K562 (cell line): ENCODE measurements around the gene SPDYE4. TPM values are rescaled to one million over a fixed set of nuclear protein-coding genes. Genes with fewer than 3 reads are reported as not detected.

Experiments used
- ATAC-seq: fragments of 200-7000 bp; cut with Tn5 transposase; 3 replicates; pipeline ENCODE4 v1.9.1; 2020; ENCODE audit warnings: moderate library complexity
- BruUV-seq: library from RNA; stranded (reverse); fragments of 400-500 nt; replicated peaks from 2 replicates; lab custom pipeline; 2021; lab: Mats Ljungman, UMichigan
- CTCF ChIA-PET: fragments of 300-600 bp; formaldehyde crosslinking; extraction: SDS; loops from one replicate; lab custom pipeline; 2021; ENCODE audit warnings: low intra/inter-chr PET ratio; lab: Yijun Ruan, JAX
- POLR2A ChIA-PET: fragments of 300-600, 350-650 bp; sonication (Branson Sonifier 250); formaldehyde crosslinking; extraction: SDS; loops from one replicate; lab custom pipeline; 2021; ENCODE audit warnings: antibody characterized with exemption, inconsistent platforms; lab: Yijun Ruan, JAX
- DNase-seq, 4 experiments: peaks; one replicate each; pipeline versions ENCODE4 v3.0.0 to v3.0.0-alpha.2; 2011 to 2018; ENCODE audit warnings: low spot score in 3 of 4, mixed read lengths in 3 of 4; ENCODE audit errors: extremely low read depth in 1 of 4
- FAIRE-seq: peaks from 2 replicates; lab custom pipeline; 2011; peaks lifted over from hg19 to GRCh38; lab: Jason Lieb, UNC
- H2AFZ ChIP-seq: 2 replicates; pipeline ENCODE4 v1.6.0; 2011; ENCODE audit warnings: low read depth, low read length, control low read depth, inconsistent platforms
- H3K27ac ChIP-seq: fragments of 200-600 bp; 3 replicates; pipeline ENCODE4 v1.8.0; 2011; ENCODE audit warnings: low read depth, mild to moderate bottlenecking, control low read depth, inconsistent platforms, low read length, moderate library complexity, mixed read lengths; ENCODE audit errors: extremely low read depth
- H3K27me3 ChIP-seq, 2 experiments: fragments of 300-600 bp in 1 of 2; 2 replicates in 1 of 2; 3 replicates in 1 of 2; pipeline versions ENCODE4 v1.6.0 to v1.8.0; 2011; ENCODE audit warnings: inconsistent platforms in 2 of 2, low read length in 2 of 2, mild to moderate bottlenecking in 1 of 2, mixed read lengths in 1 of 2, moderate library complexity in 1 of 2; ENCODE audit not compliant: control insufficient read depth in 2 of 2, insufficient read depth in 2 of 2
- H3K36me3 ChIP-seq: fragments of 300-600 bp; 3 replicates; pipeline ENCODE4 v1.8.0; 2011; ENCODE audit warnings: mild to moderate bottlenecking, low read length, inconsistent platforms; ENCODE audit not compliant: control insufficient read depth, insufficient read depth
- H3K4me1 ChIP-seq, 2 experiments: fragments of 200-600 bp in 1 of 2; replicated peaks in 1 of 2; 2 replicates in 1 of 2; 3 replicates in 1 of 2; pipeline versions ENCODE4 v1.5.1 to v1.8.0; 2011; ENCODE audit warnings: inconsistent platforms in 2 of 2, low read length in 2 of 2, mild to moderate bottlenecking in 1 of 2, mixed read lengths in 1 of 2, moderate library complexity in 1 of 2; ENCODE audit not compliant: control insufficient read depth in 2 of 2, insufficient read depth in 2 of 2
- H3K4me2 ChIP-seq: 2 replicates; pipeline ENCODE4 v1.6.1; 2011; ENCODE audit warnings: low read length, control low read depth, inconsistent platforms, mixed read lengths; ENCODE audit not compliant: insufficient read depth
- H3K4me3 ChIP-seq: fragments of 200-600 bp; sonication (generic), shearing (Covaris generic); 2 replicates; pipeline ENCODE4 v1.5.1; 2016; ENCODE audit warnings: control low read depth, inconsistent platforms
- H3K79me2 ChIP-seq: fragments of 200-600 bp; 3 replicates; pipeline ENCODE4 v1.8.0; 2011; ENCODE audit warnings: low read length, inconsistent platforms; ENCODE audit not compliant: control insufficient read depth, insufficient read depth
- H3K9ac ChIP-seq, 2 experiments: 2 replicates each; pipeline versions ENCODE4 v1.6.0 to v1.6.1; 2011; ENCODE audit warnings: low read depth in 2 of 2, low read length in 2 of 2, control low read depth in 1 of 2, inconsistent platforms in 1 of 2, mild to moderate bottlenecking in 1 of 2, mixed read lengths in 1 of 2; ENCODE audit not compliant: insufficient read depth in 1 of 2
- H3K9me1 ChIP-seq: one replicate; pipeline ENCODE4 v1.6.0; 2011; ENCODE audit warnings: inconsistent platforms, mild to moderate bottlenecking, low read length, moderate library complexity; ENCODE audit not compliant: control insufficient read depth, insufficient read depth
- H3K9me3 ChIP-seq: replicated peaks from 2 replicates; pipeline ENCODE4 v1.5.1; 2011; ENCODE audit warnings: low read depth, low read length, inconsistent platforms; ENCODE audit not compliant: control insufficient read depth, insufficient read depth
- H4K20me1 ChIP-seq: replicated peaks from 2 replicates; pipeline ENCODE4 v1.6.1; 2011; ENCODE audit warnings: low read length, inconsistent platforms, mixed read lengths; ENCODE audit not compliant: control insufficient read depth, insufficient read depth
- CBX2 ChIP-seq: fragments of 200-600 bp; sonication (generic); IDR thresholded peaks from one replicate; pipeline ENCODE4 v1.6.1; 2012; ENCODE audit warnings: mild to moderate bottlenecking, low read length, inconsistent platforms; ENCODE audit not compliant: insufficient read depth, poor library complexity, severe bottlenecking
- CC2D1A ChIP-seq: fragments of 450-650 bp; IDR thresholded peaks from 2 replicates; pipeline ENCODE4 v1.6.1; 2017; ENCODE audit warnings: mild to moderate bottlenecking
- ETV6 ChIP-seq, 3 experiments: fragments of 150-350 bp in 1 of 3; sonication (generic) in 1 of 3; formaldehyde crosslinking in 1 of 3; IDR thresholded peaks; 2 replicates each; pipeline versions ENCODE4 v1.6.1 to v1.8.0; 2014 to 2022; ENCODE audit warnings: borderline replicate concordance in 2 of 3, low read depth in 2 of 3, antibody characterized with exemption in 1 of 3, low read length in 1 of 3, mild to moderate bottlenecking in 1 of 3, missing genetic modification reagents in 1 of 3
- IRF2 ChIP-seq: sonication (generic); formaldehyde crosslinking; IDR thresholded peaks from 2 replicates; pipeline ENCODE4 v1.8.1; 2022; ENCODE audit warnings: mild to moderate bottlenecking, missing genetic modification reagents
- MAFF ChIP-seq: IDR thresholded peaks from 2 replicates; pipeline ENCODE4 v1.6.1; 2012; ENCODE audit warnings: low read length, improper control_type of control experiment
- MCM3 ChIP-seq: fragments of 450-650 bp; IDR thresholded peaks from 2 replicates; pipeline ENCODE4 v1.6.1; 2016
- MTA1 ChIP-seq: fragments of 450-650 bp; IDR thresholded peaks from 2 replicates; pipeline ENCODE4 v1.6.1; 2017; ENCODE audit warnings: borderline replicate concordance
- PCBP2 ChIP-seq: fragments of 200-400 bp; formaldehyde crosslinking; IDR thresholded peaks from 2 replicates; pipeline ENCODE4 v1.6.1; 2018; ENCODE audit warnings: low read length, low read depth, mild to moderate bottlenecking, moderate library complexity; ENCODE audit not compliant: poor library complexity, severe bottlenecking
- PHF20 ChIP-seq: fragments of 450-650 bp; IDR thresholded peaks from 2 replicates; pipeline ENCODE4 v1.6.1; 2018; ENCODE audit not compliant: partially characterized antibody
- RFX5 ChIP-seq: IDR thresholded peaks from 2 replicates; pipeline ENCODE4 v1.6.1; 2011; ENCODE audit warnings: low read depth, mild to moderate bottlenecking, improper control_type of control experiment, low read length
- SLC30A9 ChIP-seq: fragments of 250-450 bp; sonication (Bioruptor Pico); IDR thresholded peaks from 2 replicates; pipeline ENCODE4 v1.8.0; 2022; ENCODE audit warnings: mild to moderate bottlenecking, moderate library complexity
- YBX1 ChIP-seq: fragments of 450-650 bp; IDR thresholded peaks from 2 replicates; pipeline ENCODE4 v1.7.1; 2016; ENCODE audit warnings: mild to moderate bottlenecking
- ZNF696 ChIP-seq: fragments of 250-450 bp; sonication (Bioruptor Pico); conservative IDR thresholded peaks from 2 replicates; pipeline ENCODE4 v1.4.0; 2020; ENCODE audit warnings: mild to moderate bottlenecking, moderate library complexity
- WGBS: fragments of 100-300 bp; shearing (Covaris generic); methylation state at CpG from one replicate; pipeline ENCODE4 v1.1.6; 2016; ENCODE audit warnings: low coverage, mixed read lengths; ENCODE audit not compliant: insufficient coverage; ENCODE audit errors: missing lambda C conversion rate; 5-methylcytosine and 5-hydroxymethylcytosine counted together
- in situ Hi-C: fragments of 300-500 bp; cut with MboI; formaldehyde crosslinking; loops from 4 replicates; pipeline ENCODE4 v1.15.0; 2018; ENCODE audit warnings: inconsistent platforms, mixed read lengths
- intact Hi-C: fragments of 100-400 bp; cut with micrococcal nuclease; formaldehyde crosslinking; loops from 2 replicates; pipeline ENCODE4 v1.14.2; 2022
- polyA plus RNA-seq, 8 experiments: library from polyadenylated mRNA; depleted of rRNA in 4 of 8; stranded (reverse) in 5 of 8; unstranded in 3 of 8; fragments of >200 nt; fragmentation: Nextera tagmentation in 2 of 8; fragmentation: Illumina TruSeq in 1 of 8; extraction: Ambion mirVana in 2 of 8; extraction: Trizol in 1 of 8; gene quantifications; 2 replicates each; pipeline versions ENCODE4 v1.2.1 to v1.2.3, GENCODE V29; 2011 to 2014; ENCODE audit warnings: inconsistent platforms in 1 of 8, missing spikeins in 1 of 8
- total RNA-seq, 7 experiments: library from RNA; depleted of rRNA in 6 of 7; stranded (reverse); fragments of >200 nt in 6 of 7; fragmentation: Illumina TruSeq in 2 of 7; extraction: Trizol in 2 of 7; gene quantifications; 2 replicates each; pipeline versions ENCODE4 v1.2.1 to v1.2.3, GENCODE V29; 2011 to 2021; ENCODE audit warnings: low replicate concordance in 1 of 7
- TF ChIP-seq, protein P1 (sequence below): IDR thresholded peaks from 2 replicates; pipeline ENCODE4 v1.6.1; 2011; ENCODE audit warnings: borderline replicate concordance, low read depth, mild to moderate bottlenecking, moderate library complexity, low read length; ENCODE audit not compliant: insufficient read depth, poor library complexity, severe bottlenecking
- TF ChIP-seq, protein P2 (sequence below): fragments of 200-800 bp; sonication (Bioruptor generic); IDR thresholded peaks from 2 replicates; pipeline ENCODE4 v1.6.1; 2017; ENCODE audit warnings: missing genetic modification characterization, missing compliant biosample characterization
- TF ChIP-seq, protein P3 (sequence below): fragments of 450-650 bp; IDR thresholded peaks from 2 replicates; pipeline ENCODE4 v1.7.0; 2016; ENCODE audit warnings: borderline replicate concordance
- TF ChIP-seq, protein P4 (sequence below): sonication (generic); formaldehyde crosslinking; IDR thresholded peaks from 2 replicates; pipeline ENCODE4 v1.8.1; 2023; ENCODE audit warnings: mild to moderate bottlenecking, missing genetic modification reagents, moderate library complexity

Gene SPDYE4
- total and polyA plus RNA-seq, 9 of the 15 experiments (the other 6 are each of a cell fraction or from before 2014, with no cell fraction given) = not detected

DNA sequence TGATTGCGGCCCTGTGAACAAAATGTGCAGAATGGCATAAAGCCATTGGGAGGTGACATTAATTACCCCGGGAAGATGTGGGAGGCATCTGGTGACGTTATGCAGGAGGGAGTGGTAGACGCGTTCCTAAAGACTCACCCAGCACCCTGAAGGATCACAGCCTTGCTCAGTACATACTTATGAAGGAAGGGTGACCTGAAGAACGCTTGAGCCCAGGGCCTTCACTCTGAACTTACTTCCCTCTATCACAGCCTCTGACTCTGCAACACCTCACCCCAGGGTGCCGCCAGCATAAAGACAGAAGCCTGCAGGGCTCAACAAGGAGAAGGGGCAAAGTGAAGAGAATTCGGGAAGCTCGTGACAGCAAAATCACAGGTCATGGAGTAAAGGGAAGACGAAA lies 31.4 kb upstream of the SPDYE4 start:
- no peak overlapping the region for H3K9ac ChIP-seq
- no peaks in the 10 kb centered on the region for H3K36me3 ChIP-seq
- no peak for FAIRE-seq
- H3K9me3 ChIP-seq = no peaks in the 10 kb centered on the region
- no peak for ATAC-seq
- H3K9me1 ChIP-seq = no peaks in the 10 kb centered on the region
- no peaks in the 10 kb centered on the region for H4K20me1 ChIP-seq
- H3K4me1 ChIP-seq = no peaks in the 10 kb centered on the region
- BruUV-seq = no TSS peak
- H3K27ac ChIP-seq = no peak overlapping the region
- H3K4me3 ChIP-seq = no peak overlapping the region
- H3K79me2 ChIP-seq = no peaks in the 10 kb centered on the region
- WGBS = 0% methylated on average over 10 of the region's 10 CpGs
- no peak overlapping the region for H3K4me2 ChIP-seq
- no peak overlapping the region for H2AFZ ChIP-seq
- ChIA-PET POLR2A (no interaction called here), CTCF (no interaction called here)
- intact Hi-C loops (no loop called here), in situ Hi-C loops (loop anchor here (25.0 kb wide), 1 partner anchor 727 kb away; no protein-coding TSS in a partner anchor)
- H3K27me3 ChIP-seq = peaks cover 11 to 12% of the 10 kb centered on the region in 2 experiments; a peak in 4 of 5 replicates
- DNase-seq = no peak
- TF ChIP-seq MAFF (no peak), MCM3 (no peak), IRF2 (CRISPR knock-in tag) (no peak), PHF20 (no peak), ZNF696 (CRISPR knock-in tag) (no peak), RFX5 (no peak), CBX2 (no peak), PCBP2 (no peak), ETV6 (IDR thresholded peaks at IDR 0.05; ENCODE audit: borderline replicate concordance in 1 of 2, low read depth in 2 of 2, low read length in 1 of 2) (no peak), ETV6 (CRISPR knock-in tag; IDR thresholded peaks at IDR 0.05; ENCODE audit: borderline replicate concordance) (no peak), MTA1 (no peak), CC2D1A (no peak), SLC30A9 (CRISPR knock-in tag) (no peak), YBX1 (no peak)
- TF ChIP-seq, protein P1, sequence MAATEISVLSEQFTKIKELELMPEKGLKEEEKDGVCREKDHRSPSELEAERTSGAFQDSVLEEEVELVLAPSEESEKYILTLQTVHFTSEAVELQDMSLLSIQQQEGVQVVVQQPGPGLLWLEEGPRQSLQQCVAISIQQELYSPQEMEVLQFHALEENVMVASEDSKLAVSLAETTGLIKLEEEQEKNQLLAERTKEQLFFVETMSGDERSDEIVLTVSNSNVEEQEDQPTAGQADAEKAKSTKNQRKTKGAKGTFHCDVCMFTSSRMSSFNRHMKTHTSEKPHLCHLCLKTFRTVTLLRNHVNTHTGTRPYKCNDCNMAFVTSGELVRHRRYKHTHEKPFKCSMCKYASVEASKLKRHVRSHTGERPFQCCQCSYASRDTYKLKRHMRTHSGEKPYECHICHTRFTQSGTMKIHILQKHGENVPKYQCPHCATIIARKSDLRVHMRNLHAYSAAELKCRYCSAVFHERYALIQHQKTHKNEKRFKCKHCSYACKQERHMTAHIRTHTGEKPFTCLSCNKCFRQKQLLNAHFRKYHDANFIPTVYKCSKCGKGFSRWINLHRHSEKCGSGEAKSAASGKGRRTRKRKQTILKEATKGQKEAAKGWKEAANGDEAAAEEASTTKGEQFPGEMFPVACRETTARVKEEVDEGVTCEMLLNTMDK = no peak
- TF ChIP-seq, protein P2, sequence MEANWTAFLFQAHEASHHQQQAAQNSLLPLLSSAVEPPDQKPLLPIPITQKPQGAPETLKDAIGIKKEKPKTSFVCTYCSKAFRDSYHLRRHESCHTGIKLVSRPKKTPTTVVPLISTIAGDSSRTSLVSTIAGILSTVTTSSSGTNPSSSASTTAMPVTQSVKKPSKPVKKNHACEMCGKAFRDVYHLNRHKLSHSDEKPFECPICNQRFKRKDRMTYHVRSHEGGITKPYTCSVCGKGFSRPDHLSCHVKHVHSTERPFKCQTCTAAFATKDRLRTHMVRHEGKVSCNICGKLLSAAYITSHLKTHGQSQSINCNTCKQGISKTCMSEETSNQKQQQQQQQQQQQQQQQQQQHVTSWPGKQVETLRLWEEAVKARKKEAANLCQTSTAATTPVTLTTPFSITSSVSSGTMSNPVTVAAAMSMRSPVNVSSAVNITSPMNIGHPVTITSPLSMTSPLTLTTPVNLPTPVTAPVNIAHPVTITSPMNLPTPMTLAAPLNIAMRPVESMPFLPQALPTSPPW = no peak
- TF ChIP-seq, protein P3, sequence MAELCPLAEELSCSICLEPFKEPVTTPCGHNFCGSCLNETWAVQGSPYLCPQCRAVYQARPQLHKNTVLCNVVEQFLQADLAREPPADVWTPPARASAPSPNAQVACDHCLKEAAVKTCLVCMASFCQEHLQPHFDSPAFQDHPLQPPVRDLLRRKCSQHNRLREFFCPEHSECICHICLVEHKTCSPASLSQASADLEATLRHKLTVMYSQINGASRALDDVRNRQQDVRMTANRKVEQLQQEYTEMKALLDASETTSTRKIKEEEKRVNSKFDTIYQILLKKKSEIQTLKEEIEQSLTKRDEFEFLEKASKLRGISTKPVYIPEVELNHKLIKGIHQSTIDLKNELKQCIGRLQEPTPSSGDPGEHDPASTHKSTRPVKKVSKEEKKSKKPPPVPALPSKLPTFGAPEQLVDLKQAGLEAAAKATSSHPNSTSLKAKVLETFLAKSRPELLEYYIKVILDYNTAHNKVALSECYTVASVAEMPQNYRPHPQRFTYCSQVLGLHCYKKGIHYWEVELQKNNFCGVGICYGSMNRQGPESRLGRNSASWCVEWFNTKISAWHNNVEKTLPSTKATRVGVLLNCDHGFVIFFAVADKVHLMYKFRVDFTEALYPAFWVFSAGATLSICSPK = no peak
- TF ChIP-seq, protein P4, sequence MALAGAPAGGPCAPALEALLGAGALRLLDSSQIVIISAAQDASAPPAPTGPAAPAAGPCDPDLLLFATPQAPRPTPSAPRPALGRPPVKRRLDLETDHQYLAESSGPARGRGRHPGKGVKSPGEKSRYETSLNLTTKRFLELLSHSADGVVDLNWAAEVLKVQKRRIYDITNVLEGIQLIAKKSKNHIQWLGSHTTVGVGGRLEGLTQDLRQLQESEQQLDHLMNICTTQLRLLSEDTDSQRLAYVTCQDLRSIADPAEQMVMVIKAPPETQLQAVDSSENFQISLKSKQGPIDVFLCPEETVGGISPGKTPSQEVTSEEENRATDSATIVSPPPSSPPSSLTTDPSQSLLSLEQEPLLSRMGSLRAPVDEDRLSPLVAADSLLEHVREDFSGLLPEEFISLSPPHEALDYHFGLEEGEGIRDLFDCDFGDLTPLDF (CRISPR knock-in tag) = no peak
